OCI-LY3 (cell line): ENCODE results near the gene NPEPL1.
"Not testable (repeated sequence)": the region's sequence is repeated elsewhere in the genome, so short reads cannot be mapped to it uniquely, and the experiment has no call there.

Experiments used
- H2AFZ ChIP-seq: fragments of 200-600, 300-600 bp; shearing (Covaris generic); 2 replicates; pipeline ENCODE4 v1.6.0; 2014; ENCODE audit warnings: antibody characterized with exemption, low read depth, low read length
- H3K27ac ChIP-seq: fragments of 200-600, 300-600 bp; sonication (generic); 2 replicates; pipeline ENCODE4 v1.5.1; 2014; ENCODE audit warnings: mild to moderate bottlenecking, low read length, moderate library complexity, mixed read lengths
- H3K27me3 ChIP-seq: fragments of 200-600, 300-600 bp; sonication (generic); 2 replicates; pipeline ENCODE4 v1.6.1; 2014; ENCODE audit warnings: low read depth, low read length, mixed read lengths
- H3K36me3 ChIP-seq: fragments of 200-600, 300-600 bp; sonication (generic); replicated peaks from 2 replicates; pipeline ENCODE3; 2014; ENCODE audit warnings: low read depth, low read length, mixed read lengths
- H3K4me1 ChIP-seq: fragments of 300-600, 200-600 bp; sonication (generic); 2 replicates; pipeline ENCODE4 v1.6.1; 2014; ENCODE audit warnings: low read length, mixed read lengths
- H3K4me2 ChIP-seq: fragments of 200-600, 300-600 bp; sonication (generic); 2 replicates; pipeline ENCODE4 v1.6.1; 2014; ENCODE audit warnings: low read length, mixed read lengths
- H3K4me3 ChIP-seq: fragments of 300-600, 200-600 bp; sonication (generic); 2 replicates; pipeline ENCODE4 v1.5.1; 2014; ENCODE audit warnings: antibody characterized with exemption, mild to moderate bottlenecking, low read length, moderate library complexity
- H3K79me2 ChIP-seq: fragments of 300-600, 200-600 bp; shearing (Covaris generic); 2 replicates; pipeline ENCODE4 v1.6.1; 2014; ENCODE audit warnings: mild to moderate bottlenecking, low read length, mixed read lengths
- H3K9ac ChIP-seq: fragments of 300-600, 200-600 bp; shearing (Covaris generic); 2 replicates; pipeline ENCODE4 v1.6.0; 2014; ENCODE audit warnings: mild to moderate bottlenecking, low read length, moderate library complexity
- H3K9me3 ChIP-seq: fragments of 200-600, 300-600 bp; shearing (Covaris generic); 2 replicates; pipeline ENCODE4 v1.6.1; 2014; ENCODE audit warnings: low read length, mixed read lengths; ENCODE audit not compliant: insufficient read depth
- H4K20me1 ChIP-seq: fragments of 200-600, 300-600 bp; sonication (generic); 2 replicates; pipeline ENCODE4 v1.6.1; 2016; ENCODE audit warnings: low read length, mixed read lengths; ENCODE audit not compliant: insufficient read depth
- EZH2phosphoT487 ChIP-seq: fragments of 200-600 bp; shearing (Covaris generic); IDR thresholded peaks from 2 replicates; pipeline ENCODE4 v1.6.1; 2018; ENCODE audit warnings: antibody characterized with exemption, mixed run types, low read depth
- TF ChIP-seq, protein P1 (sequence below): fragments of 200-600, 300-600 bp; sonication (generic); IDR thresholded peaks from 2 replicates; pipeline ENCODE4 v1.5.1; 2014; ENCODE audit warnings: antibody characterized with exemption, low read length, low read depth

Gene NPEPL1

DNA sequence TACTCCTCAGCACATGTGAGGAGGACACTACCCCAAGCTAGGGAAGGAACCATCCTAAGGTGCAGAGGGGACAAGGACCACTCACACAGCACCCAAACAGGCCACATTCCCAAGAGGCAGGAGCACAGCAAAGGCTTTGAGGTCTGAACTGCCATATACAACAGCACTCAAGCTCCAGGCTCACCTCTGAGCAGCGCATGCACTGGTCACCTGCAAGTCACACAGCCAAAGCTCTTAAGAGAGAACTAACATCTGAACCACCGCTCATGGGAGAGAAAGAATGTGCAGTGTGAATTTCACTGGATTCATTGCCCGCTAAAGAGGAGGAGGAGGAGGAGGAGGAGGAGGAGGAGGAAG, 31.0 kb downstream of the NPEPL1 start:
- no peaks in the 10 kb centered on the region for H3K4me1 ChIP-seq
- no peak overlapping the region for H3K4me3 ChIP-seq
- TF ChIP-seq, protein P1, sequence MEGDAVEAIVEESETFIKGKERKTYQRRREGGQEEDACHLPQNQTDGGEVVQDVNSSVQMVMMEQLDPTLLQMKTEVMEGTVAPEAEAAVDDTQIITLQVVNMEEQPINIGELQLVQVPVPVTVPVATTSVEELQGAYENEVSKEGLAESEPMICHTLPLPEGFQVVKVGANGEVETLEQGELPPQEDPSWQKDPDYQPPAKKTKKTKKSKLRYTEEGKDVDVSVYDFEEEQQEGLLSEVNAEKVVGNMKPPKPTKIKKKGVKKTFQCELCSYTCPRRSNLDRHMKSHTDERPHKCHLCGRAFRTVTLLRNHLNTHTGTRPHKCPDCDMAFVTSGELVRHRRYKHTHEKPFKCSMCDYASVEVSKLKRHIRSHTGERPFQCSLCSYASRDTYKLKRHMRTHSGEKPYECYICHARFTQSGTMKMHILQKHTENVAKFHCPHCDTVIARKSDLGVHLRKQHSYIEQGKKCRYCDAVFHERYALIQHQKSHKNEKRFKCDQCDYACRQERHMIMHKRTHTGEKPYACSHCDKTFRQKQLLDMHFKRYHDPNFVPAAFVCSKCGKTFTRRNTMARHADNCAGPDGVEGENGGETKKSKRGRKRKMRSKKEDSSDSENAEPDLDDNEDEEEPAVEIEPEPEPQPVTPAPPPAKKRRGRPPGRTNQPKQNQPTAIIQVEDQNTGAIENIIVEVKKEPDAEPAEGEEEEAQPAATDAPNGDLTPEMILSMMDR, result no peak
- no peak for TF ChIP-seq EZH2phosphoT487
- no peak overlapping the region for H3K27ac ChIP-seq
- H3K36me3 ChIP-seq, result no peaks in the 10 kb centered on the region
- H3K79me2 ChIP-seq, result no peaks in the 10 kb centered on the region
- H2AFZ ChIP-seq, result no peak overlapping the region
- no peak overlapping the region for H3K9ac ChIP-seq
- H4K20me1 ChIP-seq, result no peaks in the 10 kb centered on the region
- H3K27me3 ChIP-seq, result peaks cover 31% of the 10 kb centered on the region
- H3K4me2 ChIP-seq, result no peak overlapping the region
- H3K9me3 ChIP-seq, result no peaks in the 10 kb centered on the region; the same call in 1 of the 2 replicates

DNA sequence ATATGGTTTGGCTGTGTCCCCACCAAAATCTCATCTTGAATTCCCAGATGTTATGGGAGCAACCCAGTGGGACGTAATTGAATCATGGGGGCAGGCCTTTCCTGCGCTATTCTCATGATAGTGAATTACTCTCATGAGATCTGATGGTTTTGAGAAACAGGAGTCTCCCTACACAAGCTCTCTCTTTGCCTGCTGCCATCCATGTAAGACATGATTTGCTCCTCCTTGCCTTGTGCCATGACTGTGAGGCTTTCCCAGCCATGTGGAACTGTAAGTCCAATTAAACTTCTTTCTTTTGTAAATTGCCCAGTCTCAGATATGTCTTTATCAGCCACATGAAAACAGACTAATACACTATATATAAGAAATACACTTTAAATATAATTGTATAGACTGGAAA, 33.6 kb downstream of the NPEPL1 start:
- H2AFZ ChIP-seq, H3K9me3 ChIP-seq, H3K27ac ChIP-seq, H3K9ac ChIP-seq, H4K20me1 ChIP-seq, H3K4me2 ChIP-seq, H3K4me3 ChIP-seq, H3K79me2 ChIP-seq, H3K36me3 ChIP-seq, H3K4me1 ChIP-seq: not testable (repeated sequence)
- H3K27me3 ChIP-seq, result peaks cover 33% of the 10 kb centered on the region

DNA sequence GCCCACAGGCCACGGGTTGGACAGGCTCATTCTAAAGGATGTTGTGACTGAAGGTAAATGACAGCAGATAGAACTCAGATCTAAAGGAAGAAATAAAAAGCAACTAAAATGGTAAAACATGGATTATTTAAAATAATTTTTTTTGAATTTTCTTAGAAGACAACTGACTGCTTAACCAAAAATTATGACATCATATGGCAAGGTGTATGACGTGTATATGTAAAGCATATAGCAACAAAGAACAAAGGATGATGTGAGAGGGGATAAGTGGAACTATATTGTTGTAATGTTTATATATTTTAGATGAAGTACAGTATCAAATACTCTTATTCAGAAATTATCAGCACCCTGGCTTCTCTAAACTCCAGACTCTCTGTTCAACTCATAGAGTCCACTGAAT, 38.6 kb downstream of the NPEPL1 start:
- TF ChIP-seq, protein P1, result no peak
- no peak for TF ChIP-seq EZH2phosphoT487
- no peak overlapping the region for H2AFZ ChIP-seq
- no peaks in the 10 kb centered on the region for H4K20me1 ChIP-seq
- H3K36me3 ChIP-seq, result no peaks in the 10 kb centered on the region
- H3K27me3 ChIP-seq, result peaks cover 28% of the 10 kb centered on the region
- H3K4me1 ChIP-seq, result no peaks in the 10 kb centered on the region
- H3K9me3 ChIP-seq, result no peaks in the 10 kb centered on the region; the same call in 1 of the 2 replicates
- no peak overlapping the region for H3K9ac ChIP-seq
- H3K4me2 ChIP-seq, result no peak overlapping the region
- H3K4me3 ChIP-seq, result no peak overlapping the region
- H3K27ac ChIP-seq, result no peak overlapping the region
- H3K79me2 ChIP-seq, result no peaks in the 10 kb centered on the region

DNA sequence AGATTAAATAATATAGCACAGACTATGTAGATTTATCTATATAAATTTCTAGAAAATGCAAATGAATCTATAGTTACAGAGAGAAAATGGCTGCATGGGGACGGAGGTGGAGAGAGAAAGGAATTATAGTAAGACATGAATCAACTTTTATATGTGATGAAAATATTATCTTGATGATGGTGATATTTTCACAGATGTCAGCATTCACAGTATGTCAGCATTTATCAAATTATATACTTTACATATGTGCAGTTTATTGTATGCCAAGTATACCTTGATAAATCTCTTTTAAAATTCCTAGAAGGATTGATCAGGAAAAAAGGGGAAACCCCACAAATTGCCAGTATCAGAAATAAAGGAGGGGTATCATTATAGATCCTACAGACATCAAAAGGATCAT, 44.6 kb downstream of the NPEPL1 start:
- H3K79me2 ChIP-seq, result no peaks in the 10 kb centered on the region
- no peaks in the 10 kb centered on the region for H4K20me1 ChIP-seq
- H2AFZ ChIP-seq, result no peak overlapping the region
- peaks cover 67% of the 10 kb centered on the region for H3K27me3 ChIP-seq
- H3K4me1 ChIP-seq, result no peaks in the 10 kb centered on the region
- H3K4me2 ChIP-seq, result no peak overlapping the region
- no peak overlapping the region for H3K9ac ChIP-seq
- no peak overlapping the region for H3K4me3 ChIP-seq
- H3K36me3 ChIP-seq, result no peaks in the 10 kb centered on the region
- no peaks in the 10 kb centered on the region for H3K9me3 ChIP-seq
- H3K27ac ChIP-seq, result no peak overlapping the region
- TF ChIP-seq, protein P1, result no peak
- no peak for TF ChIP-seq EZH2phosphoT487
